SU-DHL-6 (cell line): ENCODE data around the gene BANP.
"Not testable (repeated sequence)": the region's sequence is repeated elsewhere in the genome, so short reads cannot be mapped to it uniquely, and the experiment has no call there.

Source experiments
- H2AFZ ChIP-seq: fragments of 200-600 bp; sonication (generic); 2 replicates; pipeline ENCODE4 v1.6.1; 2014; ENCODE audit warnings: low read depth, mild to moderate bottlenecking, moderate library complexity, mixed read lengths, antibody characterized with exemption, low read length; ENCODE audit not compliant: severe bottlenecking
- H3F3A ChIP-seq: fragments of 200-600 bp; shearing (Covaris generic); 2 replicates; pipeline ENCODE4 v1.6.0; 2016; ENCODE audit warnings: antibody characterized with exemption, mild to moderate bottlenecking; ENCODE audit not compliant: insufficient read depth
- H3K27ac ChIP-seq: fragments of 200-600 bp; sonication (generic); 2 replicates; pipeline ENCODE4 v1.5.1; 2016; ENCODE audit warnings: low read depth, mild to moderate bottlenecking, low read length, moderate library complexity, mixed read lengths
- H3K27me3 ChIP-seq: fragments of 200-600 bp; sonication (generic), shearing (Covaris generic); 2 replicates; pipeline ENCODE4 v1.6.0; 2014; ENCODE audit warnings: mild to moderate bottlenecking, low read length
- H3K36me3 ChIP-seq: fragments of 200-600 bp; sonication (generic); 2 replicates; pipeline ENCODE4 v1.6.1; 2014; ENCODE audit warnings: mild to moderate bottlenecking, low read length, mixed read lengths
- H3K4me2 ChIP-seq: fragments of 300-600, 200-600 bp; shearing (Covaris generic), sonication (generic); 2 replicates; pipeline ENCODE4 v1.6.0; 2014; ENCODE audit warnings: low read length, low read depth, mild to moderate bottlenecking; ENCODE audit not compliant: poor library complexity, severe bottlenecking
- H3K4me3 ChIP-seq: fragments of 200-600 bp; sonication (generic); 2 replicates; pipeline ENCODE4 v1.5.1; 2014; ENCODE audit warnings: antibody characterized with exemption, low read length, mild to moderate bottlenecking, mixed read lengths; ENCODE audit not compliant: insufficient read depth, poor library complexity, severe bottlenecking
- H3K79me2 ChIP-seq: fragments of 200-600 bp; sonication (generic); 2 replicates; pipeline ENCODE4 v1.6.1; 2014; ENCODE audit warnings: mild to moderate bottlenecking, low read length, moderate library complexity; ENCODE audit not compliant: insufficient read depth
- H3K9ac ChIP-seq: fragments of 200-600 bp; sonication (generic); 2 replicates; pipeline ENCODE4 v1.7.0; 2014; ENCODE audit warnings: mild to moderate bottlenecking, low read length
- H3K9me2 ChIP-seq: fragments of 200-600 bp; sonication (generic); replicated peaks from 2 replicates; pipeline ENCODE4 v1.6.1; 2014; ENCODE audit warnings: low read length; ENCODE audit not compliant: insufficient read depth
- H3K9me3 ChIP-seq: fragments of 200-600 bp; sonication (generic); 2 replicates; pipeline ENCODE4 v1.6.1; 2014; ENCODE audit warnings: low read length, mixed read lengths; ENCODE audit not compliant: insufficient read depth
- H4K20me1 ChIP-seq: fragments of 200-600 bp; sonication (generic); 2 replicates; pipeline ENCODE4 v1.6.1; 2014; ENCODE audit warnings: low read depth, mild to moderate bottlenecking, antibody characterized with exemption, low read length, moderate library complexity, mixed read lengths
- CTCF ChIP-seq: fragments of 200-600 bp; sonication (generic); IDR thresholded peaks from one replicate; pipeline ENCODE4 v1.5.1; 2017; ENCODE audit warnings: antibody characterized with exemption, mild to moderate bottlenecking, low read length, moderate library complexity; ENCODE audit not compliant: insufficient read depth, poor library complexity, severe bottlenecking
- EZH2phosphoT487 ChIP-seq: fragments of 200-600 bp; sonication (generic), shearing (Covaris generic); conservative IDR thresholded peaks from 2 replicates; pipeline ENCODE4 v1.6.1; 2018; ENCODE audit warnings: mild to moderate bottlenecking, antibody characterized with exemption, low read length, moderate library complexity, mixed read lengths

BANP gene

GRCh38 chr16:88076211-88076931, 125.1 kb downstream of the BANP start:
- Histone ChIP-seq H3K9ac (no peak overlapping the region), H3K27me3 (no peaks in the 10 kb centered on the region), H3K27ac (no peak overlapping the region), H3K9me3 (no peaks in the 10 kb centered on the region), H3K9me2 (no peaks in the 10 kb centered on the region), H3K4me3 (no peak overlapping the region), H3K4me2 (no peak overlapping the region), H3F3A (no peaks in the 10 kb centered on the region), H3K36me3 (no peaks in the 10 kb centered on the region), H3K79me2 (no peaks in the 10 kb centered on the region), H4K20me1 (no peaks in the 10 kb centered on the region), H2AFZ (no peak overlapping the region)
- no peak for TF ChIP-seq EZH2phosphoT487
- TF ChIP-seq CTCF, result no peak

DNA sequence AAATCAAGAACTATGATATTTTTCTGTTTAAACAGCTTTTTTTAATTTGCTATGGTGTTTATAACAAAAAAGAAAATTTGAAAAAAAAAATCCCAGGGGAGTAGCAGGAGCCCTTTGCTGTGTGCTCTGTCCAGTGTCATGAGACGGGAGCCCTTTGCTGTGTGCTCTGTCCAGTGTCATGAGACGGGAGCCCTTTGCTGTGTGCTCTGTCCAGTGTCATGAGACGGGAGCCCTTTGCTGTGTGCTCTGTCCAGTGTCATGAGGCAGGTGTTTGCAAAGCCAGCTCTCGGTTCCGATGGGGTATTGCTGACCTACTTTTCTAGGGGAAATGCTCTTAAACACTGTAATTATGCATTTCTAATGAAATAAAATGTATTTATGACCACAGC, 125.7 kb downstream of the BANP start:
- not testable (repeated sequence) for H3K36me3 ChIP-seq, H3K4me2 ChIP-seq, H3K79me2 ChIP-seq, H3K9me2 ChIP-seq, H3K27me3 ChIP-seq, H3K27ac ChIP-seq, H2AFZ ChIP-seq, H3K9me3 ChIP-seq, H4K20me1 ChIP-seq, H3F3A ChIP-seq, H3K4me3 ChIP-seq, H3K9ac ChIP-seq

GRCh38 chr16:88077328-88078108, 126.3 kb downstream of the BANP start:
- no peak overlapping the region for H2AFZ ChIP-seq
- no peaks in the 10 kb centered on the region for H3K36me3 ChIP-seq
- H3K4me3 ChIP-seq, result no peak overlapping the region
- no peaks in the 10 kb centered on the region for H3K9me3 ChIP-seq
- TF ChIP-seq EZH2phosphoT487 (no peak), CTCF (no peak)
- H3K27ac ChIP-seq, result no peak overlapping the region
- H3K27me3 ChIP-seq, result no peaks in the 10 kb centered on the region
- no peaks in the 10 kb centered on the region for H3K79me2 ChIP-seq
- H3F3A ChIP-seq, result no peaks in the 10 kb centered on the region
- no peaks in the 10 kb centered on the region for H3K9me2 ChIP-seq
- no peak overlapping the region for H3K4me2 ChIP-seq
- H3K9ac ChIP-seq, result no peak overlapping the region
- no peaks in the 10 kb centered on the region for H4K20me1 ChIP-seq

DNA sequence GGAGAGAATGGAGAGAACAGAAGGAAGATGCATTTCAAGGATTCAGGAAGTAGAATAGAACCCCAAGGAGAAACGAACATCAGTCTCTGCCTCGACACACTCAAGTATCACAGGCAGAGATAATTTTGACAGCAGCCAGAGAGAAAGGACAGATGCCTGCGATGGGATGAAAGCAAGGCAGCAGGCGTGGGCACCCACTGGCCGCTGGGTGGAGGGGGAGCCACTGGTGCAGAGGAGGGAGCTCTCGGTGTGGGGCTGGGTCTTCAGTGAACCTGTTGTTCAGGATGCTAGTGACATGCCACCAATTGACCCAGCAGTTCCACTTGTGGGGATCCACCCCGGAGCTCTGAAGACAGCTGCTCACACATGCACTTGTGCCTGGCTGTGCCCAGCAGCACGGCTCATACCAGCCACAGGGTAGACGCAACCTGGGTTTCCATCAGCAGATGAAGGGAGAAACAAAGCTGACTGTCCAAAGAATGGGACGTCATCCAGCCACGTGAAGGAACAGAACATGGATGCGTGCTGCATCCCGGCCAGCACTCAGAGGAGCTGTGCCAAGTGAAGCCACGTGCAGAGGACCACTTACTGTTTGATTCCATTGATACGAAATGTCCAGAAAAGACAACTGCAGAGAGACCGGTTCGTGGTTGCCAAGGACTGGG, 127.0 kb downstream of the BANP start:
- H3K27me3 ChIP-seq, result no peaks in the 10 kb centered on the region
- no peaks in the 10 kb centered on the region for H3K9me2 ChIP-seq
- H4K20me1 ChIP-seq, result no peaks in the 10 kb centered on the region
- H3K9me3 ChIP-seq, result no peaks in the 10 kb centered on the region
- no peak overlapping the region for H3K4me3 ChIP-seq
- no peak overlapping the region for H3K9ac ChIP-seq
- no peak overlapping the region for H3K4me2 ChIP-seq
- no peak for TF ChIP-seq CTCF
- no peak for TF ChIP-seq EZH2phosphoT487
- no peak overlapping the region for H2AFZ ChIP-seq
- no peaks in the 10 kb centered on the region for H3K36me3 ChIP-seq
- H3K79me2 ChIP-seq, result no peaks in the 10 kb centered on the region
- no peaks in the 10 kb centered on the region for H3F3A ChIP-seq
- H3K27ac ChIP-seq, result no peak overlapping the region
